CD14-positive monocyte (primary cell): ENCODE data around the gene TRAPPC12. TPM values are rescaled to one million over a fixed set of nuclear protein-coding genes. Genes with fewer than 3 reads are reported as not detected.
A peak's percentile ranks its signal among the peaks of the same experiment; 100 is the strongest.

Source experiments
- DNase-seq, 3 donors: peaks; one replicate each; pipeline ENCODE4 v3.0.0-alpha.2; 2011 to 2022
- H2AFZ ChIP-seq: 2 replicates; pipeline ENCODE4 v1.6.0; 2012; ENCODE audit warnings: mild to moderate bottlenecking, low read depth, low read length, inconsistent platforms; ENCODE audit not compliant: insufficient read depth, poor library complexity, severe bottlenecking
- H3K27ac ChIP-seq, 2 donors: 1 replicate in 1 of 2; 2 replicates in 1 of 2; pipeline ENCODE4 v1.5.1; 2012 to 2013; ENCODE audit warnings: low read length in 2 of 2, control low read depth in 1 of 2, inconsistent platforms in 1 of 2, low read depth in 1 of 2, mild to moderate bottlenecking in 1 of 2
- H3K27me3 ChIP-seq, 2 donors: one replicate each; pipeline versions ENCODE4 v1.6.0 to v1.6.1; 2011 to 2013; ENCODE audit warnings: low read length in 2 of 2; ENCODE audit not compliant: control insufficient read depth in 2 of 2, insufficient read depth in 2 of 2
- H3K36me3 ChIP-seq, 2 donors: replicated peaks in 1 of 2; 1 replicate in 1 of 2; 2 replicates in 1 of 2; pipeline versions ENCODE4 v1.5.1 to v1.6.1; 2012 to 2013; ENCODE audit warnings: low read length in 2 of 2, control low read depth in 1 of 2, inconsistent platforms in 1 of 2, mild to moderate bottlenecking in 1 of 2; ENCODE audit not compliant: insufficient read depth in 2 of 2, control insufficient read depth in 1 of 2
- H3K4me1 ChIP-seq, 2 donors: 1 replicate in 1 of 2; 2 replicates in 1 of 2; pipeline versions ENCODE4 v1.5.1 to v1.6.1; 2012 to 2013; ENCODE audit warnings: low read length in 2 of 2, control low read depth in 1 of 2, inconsistent platforms in 1 of 2, mild to moderate bottlenecking in 1 of 2, moderate library complexity in 1 of 2; ENCODE audit not compliant: insufficient read depth in 2 of 2, control insufficient read depth in 1 of 2
- H3K4me2 ChIP-seq: replicated peaks from 2 replicates; pipeline ENCODE3; 2012; ENCODE audit warnings: low read length, moderate library complexity, mild to moderate bottlenecking; ENCODE audit not compliant: poor library complexity, severe bottlenecking; ENCODE audit errors: extremely low read depth
- H3K4me3 ChIP-seq, 3 experiments: fragments of 200-600 bp in 1 of 3; sonication (generic) in 1 of 3; replicated peaks in 1 of 3; 1 replicate in 2 of 3; 2 replicates in 1 of 3; pipeline ENCODE4 v1.5.1; 2011 to 2013; ENCODE audit warnings: low read length in 3 of 3, mild to moderate bottlenecking in 3 of 3, control low read depth in 2 of 3, low read depth in 2 of 3, inconsistent platforms in 1 of 3, moderate library complexity in 1 of 3
- H3K79me2 ChIP-seq: 2 replicates; pipeline ENCODE4 v1.6.0; 2012; ENCODE audit warnings: mild to moderate bottlenecking, control low read depth, inconsistent platforms, low read length, moderate library complexity; ENCODE audit not compliant: insufficient read depth
- H3K9ac ChIP-seq: 2 replicates; pipeline ENCODE4 v1.6.0; 2017; ENCODE audit warnings: low read length, mild to moderate bottlenecking; ENCODE audit not compliant: insufficient read depth, poor library complexity, severe bottlenecking
- H3K9me3 ChIP-seq, 2 donors: replicated peaks in 1 of 2; 1 replicate in 1 of 2; 2 replicates in 1 of 2; pipeline versions ENCODE4 v1.5.1 to v1.6.1; 2012 to 2013; ENCODE audit warnings: low read length in 2 of 2, control low read depth in 1 of 2; ENCODE audit not compliant: control insufficient read depth in 1 of 2, insufficient read depth in 1 of 2
- H4K20me1 ChIP-seq: 2 replicates; pipeline ENCODE4 v1.6.0; 2012; ENCODE audit warnings: mild to moderate bottlenecking, low read length, control low read depth, moderate library complexity; ENCODE audit not compliant: insufficient read depth
- H3K27ac Mint-ChIP-seq, 7 donors: one replicate each; pipeline ENCODE4 v1.8.0; 2020; ENCODE audit warnings: mild to moderate bottlenecking in 7 of 7, mixed read lengths in 7 of 7, moderate library complexity in 6 of 7, inconsistent platforms in 2 of 7
- H3K27me3 Mint-ChIP-seq, 3 donors: one replicate each; pipeline ENCODE4 v1.8.0; 2021 to 2022; ENCODE audit warnings: low read depth in 3 of 3, mild to moderate bottlenecking in 3 of 3, mixed read lengths in 3 of 3, moderate library complexity in 3 of 3, inconsistent platforms in 1 of 3
- H3K36me3 Mint-ChIP-seq, 2 donors: one replicate each; pipeline ENCODE4 v1.8.0; 2020; ENCODE audit warnings: mixed read lengths in 2 of 2, inconsistent platforms in 1 of 2, mild to moderate bottlenecking in 1 of 2
- H3K4me1 Mint-ChIP-seq: one replicate; pipeline ENCODE4 v1.8.0; 2020; ENCODE audit warnings: mild to moderate bottlenecking, mixed read lengths
- H3K4me3 Mint-ChIP-seq, 2 donors: one replicate each; pipeline ENCODE4 v1.8.0; 2020; ENCODE audit warnings: mild to moderate bottlenecking in 2 of 2, mixed read lengths in 2 of 2, moderate library complexity in 1 of 2
- H3K9me3 Mint-ChIP-seq, 7 donors: one replicate each; pipeline ENCODE4 v1.8.0; 2020 to 2022; ENCODE audit warnings: mixed read lengths in 7 of 7, mild to moderate bottlenecking in 6 of 7, moderate library complexity in 6 of 7, inconsistent platforms in 2 of 7
- WGBS: methylation state at CpG from one replicate; pipeline ENCODE4 v1.1.5; 2013; ENCODE audit warnings: missing lambda C conversion rate; ENCODE audit not compliant: insufficient coverage; 5-methylcytosine and 5-hydroxymethylcytosine counted together
- intact Hi-C, 2 donors: fragments of 100-400 bp; cut with micrococcal nuclease; formaldehyde crosslinking; loops; one replicate each; pipeline versions ENCODE4 v1.15.0 to v1.15.1; 2023
- polyA plus RNA-seq, 3 donors: library from polyadenylated mRNA; depleted of rRNA in 1 of 3; unstranded in 2 of 3; stranded (reverse) in 1 of 3; fragments of 300-500 nt in 2 of 3; fragments of >200 nt in 1 of 3; fragmentation: Illumina TruSeq in 2 of 3; gene quantifications; 1 replicate in 2 of 3; 2 replicates in 1 of 3; pipeline ENCODE4 v1.2.3, GENCODE V29; 2012 to 2021
- TF ChIP-seq, protein P1 (sequence below): fragments of 200-600 bp; IDR thresholded peaks from one replicate; pipeline ENCODE4 v1.8.0; 2022; ENCODE audit warnings: antibody characterized with exemption, mild to moderate bottlenecking

Gene TRAPPC12
- polyA plus RNA-seq, 3 donors = 26.6 to 72.1 (median 44.7) TPM

DNA sequence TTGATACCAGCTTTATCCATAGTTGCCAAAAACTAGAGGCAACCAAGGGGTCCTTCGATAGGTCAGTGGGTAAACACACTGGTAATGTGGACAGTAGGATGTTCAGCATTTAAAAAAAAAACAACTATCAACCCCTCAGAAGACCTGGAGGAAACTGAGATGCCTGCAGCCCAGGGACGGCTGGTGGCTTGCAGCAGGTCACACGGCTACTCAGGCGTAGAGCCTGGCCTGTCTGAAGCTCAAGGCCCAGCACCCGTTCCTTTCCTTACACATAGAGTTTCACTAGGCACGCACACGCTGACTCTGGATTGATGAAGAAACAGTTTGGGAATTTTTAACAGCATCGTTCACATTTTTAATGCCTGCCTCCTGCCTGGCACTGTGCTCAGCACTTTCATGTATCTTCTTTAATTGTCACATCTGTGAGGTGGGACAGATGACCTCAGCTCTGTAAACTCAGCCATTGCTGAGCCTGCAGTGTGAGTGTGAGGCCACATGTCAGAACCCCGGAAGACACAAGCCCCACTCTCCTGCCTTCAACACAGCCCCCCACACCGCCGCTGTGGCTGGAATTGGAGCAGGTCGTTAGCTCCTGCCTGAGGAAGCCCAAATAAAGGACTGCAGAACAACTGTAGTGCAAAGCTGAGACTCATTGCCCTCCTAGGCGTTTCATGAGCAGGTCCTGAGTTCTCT is 40.7 kb downstream of the TRAPPC12 start:
- Histone ChIP-seq H2AFZ (no peak overlapping the region), H3K79me2 (peaks cover 4% of the 10 kb centered on the region), H3K4me3 (no peak overlapping the region), H3K9me3 (no peaks in the 10 kb centered on the region), H3K36me3 (peaks cover 57 to 82% of the 10 kb centered on the region in 2 donors), H3K27ac (no peak overlapping the region), H4K20me1 (peaks cover 21% of the 10 kb centered on the region), H3K4me1 (no peaks in the 10 kb centered on the region), H3K9ac (no peak overlapping the region), H3K4me2 (no peak overlapping the region), H3K27me3 (no peaks in the 10 kb centered on the region)
- H3K9me3 Mint-ChIP-seq = peaks cover 0 to 3% (median 0%) of the 10 kb centered on the region in 7 donors
- no peaks in the 10 kb centered on the region for H3K27me3 Mint-ChIP-seq
- H3K36me3 Mint-ChIP-seq = peaks cover 75 to 92% of the 10 kb centered on the region in 2 donors
- peak overlapping the region in 3 of 7 donors; percentile 7 to 77 (median 19) for H3K27ac Mint-ChIP-seq
- no peak for DNase-seq
- intact Hi-C loops = no loop called here
- no peak overlapping the region for H3K4me3 Mint-ChIP-seq
- no peaks in the 10 kb centered on the region for H3K4me1 Mint-ChIP-seq
- WGBS = 94% methylated on average over 8 of the region's 13 CpGs
- TF ChIP-seq, protein P1, sequence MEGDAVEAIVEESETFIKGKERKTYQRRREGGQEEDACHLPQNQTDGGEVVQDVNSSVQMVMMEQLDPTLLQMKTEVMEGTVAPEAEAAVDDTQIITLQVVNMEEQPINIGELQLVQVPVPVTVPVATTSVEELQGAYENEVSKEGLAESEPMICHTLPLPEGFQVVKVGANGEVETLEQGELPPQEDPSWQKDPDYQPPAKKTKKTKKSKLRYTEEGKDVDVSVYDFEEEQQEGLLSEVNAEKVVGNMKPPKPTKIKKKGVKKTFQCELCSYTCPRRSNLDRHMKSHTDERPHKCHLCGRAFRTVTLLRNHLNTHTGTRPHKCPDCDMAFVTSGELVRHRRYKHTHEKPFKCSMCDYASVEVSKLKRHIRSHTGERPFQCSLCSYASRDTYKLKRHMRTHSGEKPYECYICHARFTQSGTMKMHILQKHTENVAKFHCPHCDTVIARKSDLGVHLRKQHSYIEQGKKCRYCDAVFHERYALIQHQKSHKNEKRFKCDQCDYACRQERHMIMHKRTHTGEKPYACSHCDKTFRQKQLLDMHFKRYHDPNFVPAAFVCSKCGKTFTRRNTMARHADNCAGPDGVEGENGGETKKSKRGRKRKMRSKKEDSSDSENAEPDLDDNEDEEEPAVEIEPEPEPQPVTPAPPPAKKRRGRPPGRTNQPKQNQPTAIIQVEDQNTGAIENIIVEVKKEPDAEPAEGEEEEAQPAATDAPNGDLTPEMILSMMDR = no peak

DNA sequence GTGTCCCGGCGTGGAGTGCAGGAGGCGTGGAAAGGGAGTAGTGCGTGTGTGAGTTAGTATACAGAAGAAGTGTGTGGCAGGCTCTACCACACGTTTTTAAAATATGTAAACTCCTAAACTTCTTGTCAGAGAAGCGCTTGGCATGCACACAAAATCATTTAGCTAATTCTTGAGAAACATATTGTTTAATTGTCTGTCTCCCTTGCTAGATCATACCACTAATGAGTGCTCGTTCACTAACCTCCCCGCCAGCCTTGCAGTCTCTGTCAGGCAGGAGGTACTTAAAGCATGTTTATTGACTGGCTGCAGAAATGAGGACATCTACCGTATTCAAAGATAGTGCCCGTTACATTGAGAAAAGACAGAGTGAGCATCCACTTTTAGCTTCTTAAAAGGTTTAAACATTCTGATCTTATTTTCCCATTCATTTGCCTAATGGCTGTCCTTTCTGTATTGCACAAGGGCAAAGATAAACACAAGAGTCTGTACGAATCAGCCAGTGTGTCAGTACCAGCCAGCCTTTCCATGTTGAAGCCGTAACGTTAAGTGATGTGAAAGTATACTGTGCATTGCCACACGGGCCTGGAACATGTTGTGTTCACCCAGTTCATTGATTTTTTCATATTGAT is 41.4 kb downstream of the TRAPPC12 start:
- intact Hi-C loops = no loop called here
- peaks cover 80 to 92% of the 10 kb centered on the region in 2 donors for H3K36me3 Mint-ChIP-seq
- H3K9ac ChIP-seq = no peak overlapping the region
- H3K4me2 ChIP-seq = no peak overlapping the region
- TF ChIP-seq, protein P1 = no peak
- peaks cover 61 to 87% of the 10 kb centered on the region in 2 donors for H3K36me3 ChIP-seq
- H3K4me1 Mint-ChIP-seq = no peaks in the 10 kb centered on the region
- peaks cover 0 to 3% (median 0%) of the 10 kb centered on the region in 7 donors for H3K9me3 Mint-ChIP-seq
- no peaks in the 10 kb centered on the region for H3K9me3 ChIP-seq
- H3K27me3 ChIP-seq = no peaks in the 10 kb centered on the region
- no peak overlapping the region for H3K4me3 ChIP-seq
- no peak overlapping the region for H3K4me3 Mint-ChIP-seq
- WGBS = 100% methylated on average over 5 of the region's 14 CpGs
- H4K20me1 ChIP-seq = peaks cover 18% of the 10 kb centered on the region
- H3K27me3 Mint-ChIP-seq = no peaks in the 10 kb centered on the region
- DNase-seq = no peak
- H3K79me2 ChIP-seq = peaks cover 4% of the 10 kb centered on the region
- H3K27ac ChIP-seq = no peak overlapping the region
- no peak overlapping the region for H2AFZ ChIP-seq
- no peak overlapping the region for H3K27ac Mint-ChIP-seq
- H3K4me1 ChIP-seq = no peaks in the 10 kb centered on the region
